ENCODE measurements around the gene C1orf53. TPM values are rescaled to one million over a fixed set of nuclear protein-coding genes. Genes with fewer than 3 reads are reported as not detected.

C1orf53 gene
- total and polyA plus RNA-seq, 2 of the 13 experiments (the other 11 are each of a cell fraction or from before 2014, with no cell fraction given): 5.8 to 10.1 TPM

DNA sequence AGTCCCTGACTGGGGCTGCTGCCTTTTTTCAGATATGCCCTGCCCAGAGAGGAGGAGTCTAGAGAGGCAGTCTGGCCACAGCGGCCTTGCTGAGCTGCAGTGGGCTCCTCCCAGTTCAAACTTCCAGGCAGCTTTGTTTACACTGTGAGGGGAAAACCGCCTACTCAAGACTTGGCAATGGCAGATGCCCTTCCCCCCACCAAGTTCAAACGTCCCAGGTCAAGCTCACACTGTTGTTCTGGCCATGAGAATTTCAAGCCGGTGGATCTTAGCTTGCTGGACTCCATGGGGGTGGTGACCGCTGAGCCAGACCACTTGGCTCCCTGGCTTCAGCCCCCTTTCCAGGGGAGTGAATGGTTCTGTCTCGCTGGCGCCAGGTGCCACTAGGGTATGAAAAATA is 18.3 kb upstream of the C1orf53 start (continued):
- TF ChIP-seq HOXA9 (CRISPR knock-in tag; IDR thresholded peaks at IDR 0.05; ENCODE audit: borderline replicate concordance) (no peak), SNRNP70 (IDR thresholded peaks at IDR 0.05; ENCODE audit: low read depth, low read length) (no peak), ZNF674 (CRISPR knock-in tag; IDR thresholded peaks at IDR 0.05; ENCODE audit: low read depth) (no peak), ZNF512B (CRISPR knock-in tag; IDR thresholded peaks at IDR 0.05; ENCODE audit: borderline replicate concordance) (no peak), ZBTB42 (CRISPR knock-in tag; IDR thresholded peaks at IDR 0.05) (no peak), GATAD2A (CRISPR knock-in tag; IDR thresholded peaks at IDR 0.05) (peak; percentile 89), KLF9 (CRISPR knock-in tag; IDR thresholded peaks at IDR 0.05; ENCODE audit: low read depth) (no peak), FOXK2 (IDR thresholded peaks at IDR 0.05) (no peak; the same call in 1 of the 2 replicates), LCORL (IDR thresholded peaks at IDR 0.05) (no peak), LCORL (CRISPR knock-in tag; IDR thresholded peaks at IDR 0.05) (peak; percentile 86), NFE2L1 (CRISPR knock-in tag; IDR thresholded peaks at IDR 0.05; ENCODE audit: borderline replicate concordance) (no peak), GTF3A (CRISPR knock-in tag; conservative IDR thresholded peaks at IDR 0.05) (no peak), SNAPC2 (CRISPR knock-in tag; IDR thresholded peaks at IDR 0.05) (no peak), ZBTB7B (CRISPR knock-in tag; IDR thresholded peaks at IDR 0.05) (peak; percentile 69; the same call in 1 of the 2 replicates), PCBP1 (IDR thresholded peaks at IDR 0.05; ENCODE audit: borderline replicate concordance, low read depth, low read length) (no peak), NCOA5 (CRISPR knock-in tag; IDR thresholded peaks at IDR 0.05) (no peak), TCF7 (IDR thresholded peaks at IDR 0.05; ENCODE audit: low read depth) (no peak), FOSL2 (CRISPR knock-in tag; IDR thresholded peaks at IDR 0.05) (peak; percentile 30; the same call in 1 of the 2 replicates), PITX1 (CRISPR knock-in tag; IDR thresholded peaks at IDR 0.05) (peak; percentile 69), ZSCAN20 (CRISPR knock-in tag; IDR thresholded peaks at IDR 0.05; ENCODE audit: borderline replicate concordance) (no peak), NONO (IDR thresholded peaks at IDR 0.05) (no peak), NONO (CRISPR knock-in tag; conservative IDR thresholded peaks at IDR 0.05) (peak; percentile 75), ZSCAN9 (CRISPR knock-in tag; IDR thresholded peaks at IDR 0.05; ENCODE audit: borderline replicate concordance) (0 out of 2 replicates have a peak, but pooled peaks have one; percentile 44), ZNF530 (CRISPR knock-in tag; IDR thresholded peaks at IDR 0.05; ENCODE audit: low read depth) (no peak), KAT2B (IDR thresholded peaks at IDR 0.05; ENCODE audit: borderline replicate concordance, low read depth, low read length) (no peak)
- TF ChIP-seq, protein P1, sequence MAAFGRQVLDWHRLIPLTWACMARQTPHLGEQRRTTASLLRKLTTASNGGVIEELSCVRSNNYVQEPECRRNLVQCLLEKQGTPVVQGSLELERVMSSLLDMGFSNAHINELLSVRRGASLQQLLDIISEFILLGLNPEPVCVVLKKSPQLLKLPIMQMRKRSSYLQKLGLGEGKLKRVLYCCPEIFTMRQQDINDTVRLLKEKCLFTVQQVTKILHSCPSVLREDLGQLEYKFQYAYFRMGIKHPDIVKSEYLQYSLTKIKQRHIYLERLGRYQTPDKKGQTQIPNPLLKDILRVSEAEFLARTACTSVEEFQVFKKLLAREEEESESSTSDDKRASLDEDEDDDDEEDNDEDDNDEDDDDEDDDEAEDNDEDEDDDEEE (CRISPR knock-in tag; IDR thresholded peaks at IDR 0.05): no peak
- TF ChIP-seq, protein P2, sequence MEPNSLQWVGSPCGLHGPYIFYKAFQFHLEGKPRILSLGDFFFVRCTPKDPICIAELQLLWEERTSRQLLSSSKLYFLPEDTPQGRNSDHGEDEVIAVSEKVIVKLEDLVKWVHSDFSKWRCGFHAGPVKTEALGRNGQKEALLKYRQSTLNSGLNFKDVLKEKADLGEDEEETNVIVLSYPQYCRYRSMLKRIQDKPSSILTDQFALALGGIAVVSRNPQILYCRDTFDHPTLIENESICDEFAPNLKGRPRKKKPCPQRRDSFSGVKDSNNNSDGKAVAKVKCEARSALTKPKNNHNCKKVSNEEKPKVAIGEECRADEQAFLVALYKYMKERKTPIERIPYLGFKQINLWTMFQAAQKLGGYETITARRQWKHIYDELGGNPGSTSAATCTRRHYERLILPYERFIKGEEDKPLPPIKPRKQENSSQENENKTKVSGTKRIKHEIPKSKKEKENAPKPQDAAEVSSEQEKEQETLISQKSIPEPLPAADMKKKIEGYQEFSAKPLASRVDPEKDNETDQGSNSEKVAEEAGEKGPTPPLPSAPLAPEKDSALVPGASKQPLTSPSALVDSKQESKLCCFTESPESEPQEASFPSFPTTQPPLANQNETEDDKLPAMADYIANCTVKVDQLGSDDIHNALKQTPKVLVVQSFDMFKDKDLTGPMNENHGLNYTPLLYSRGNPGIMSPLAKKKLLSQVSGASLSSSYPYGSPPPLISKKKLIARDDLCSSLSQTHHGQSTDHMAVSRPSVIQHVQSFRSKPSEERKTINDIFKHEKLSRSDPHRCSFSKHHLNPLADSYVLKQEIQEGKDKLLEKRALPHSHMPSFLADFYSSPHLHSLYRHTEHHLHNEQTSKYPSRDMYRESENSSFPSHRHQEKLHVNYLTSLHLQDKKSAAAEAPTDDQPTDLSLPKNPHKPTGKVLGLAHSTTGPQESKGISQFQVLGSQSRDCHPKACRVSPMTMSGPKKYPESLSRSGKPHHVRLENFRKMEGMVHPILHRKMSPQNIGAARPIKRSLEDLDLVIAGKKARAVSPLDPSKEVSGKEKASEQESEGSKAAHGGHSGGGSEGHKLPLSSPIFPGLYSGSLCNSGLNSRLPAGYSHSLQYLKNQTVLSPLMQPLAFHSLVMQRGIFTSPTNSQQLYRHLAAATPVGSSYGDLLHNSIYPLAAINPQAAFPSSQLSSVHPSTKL (CRISPR knock-in tag; IDR thresholded peaks at IDR 0.05): peak; percentile 95

Measured in HepG2 (cell line).